ENCODE data around the gene DCTN2.

Gene DCTN2

GRCh38 chr12:57581802-57582201, 34.8 kb upstream of the DCTN2 start:
- H3K4me3 ChIP-seq (ENCODE audit: low read depth, low read length), result no peak overlapping the region
- no peak for DNase-seq (ENCODE audit: low read depth)
- TF ChIP-seq CTCF (conservative IDR thresholded peaks at IDR 0.05; ENCODE audit: low read depth, low read length), result no peak

- DNase-seq (ENCODE audit: low read depth), result no peak
- no peak overlapping the region for H3K4me3 ChIP-seq (ENCODE audit: low read depth, low read length)
- no peak for TF ChIP-seq CTCF (conservative IDR thresholded peaks at IDR 0.05; ENCODE audit: low read depth, low read length)
Observed at GRCh38 chr12:57580466-57580795, 33.4 kb upstream of the DCTN2 start.

- H3K4me3 ChIP-seq (ENCODE audit: low read depth, low read length), result no peak overlapping the region
- no peak for DNase-seq (ENCODE audit: low read depth)
- no peak for TF ChIP-seq CTCF (conservative IDR thresholded peaks at IDR 0.05; ENCODE audit: low read depth, low read length)
Observed at GRCh38 chr12:57579677-57580465, 32.9 kb upstream of the DCTN2 start.

GRCh38 chr12:57579011-57579410, 32.0 kb upstream of the DCTN2 start:
- H3K4me3 ChIP-seq (ENCODE audit: low read depth, low read length), result no peak overlapping the region
- TF ChIP-seq CTCF (conservative IDR thresholded peaks at IDR 0.05; ENCODE audit: low read depth, low read length), result no peak
- peak; percentile 13 for DNase-seq (ENCODE audit: low read depth)

- no peak for TF ChIP-seq CTCF (conservative IDR thresholded peaks at IDR 0.05; ENCODE audit: low read depth, low read length)
- no peak overlapping the region for H3K4me3 ChIP-seq (ENCODE audit: low read depth, low read length)
- DNase-seq (ENCODE audit: low read depth), result no peak
Observed at GRCh38 chr12:57577981-57578758, 31.2 kb upstream of the DCTN2 start.

- DNase-seq (ENCODE audit: low read depth), result no peak
- H3K4me3 ChIP-seq (ENCODE audit: low read depth, low read length), result no peak overlapping the region
- TF ChIP-seq CTCF (conservative IDR thresholded peaks at IDR 0.05; ENCODE audit: low read depth, low read length), result no peak
Observed at GRCh38 chr12:57576613-57577160, 29.7 kb upstream of the DCTN2 start.

Measured in choroid plexus epithelial cell (primary cell).